Testis (tissue), 3 donors: Measurements from ENCODE around the gene HNMT. TPM values are rescaled to one million over a fixed set of nuclear protein-coding genes. Genes with fewer than 3 reads are reported as not detected.
"Not testable (repeated sequence)": the region's sequence is repeated elsewhere in the genome, so short reads cannot be mapped to it uniquely, and the experiment has no call there.

Experiments
- DNase-seq: peaks from one replicate; pipeline ENCODE4 v3.0.0-alpha.2; 2019
- H3K27ac ChIP-seq, 2 donors: fragments of 200-600 bp; sonication (generic); one replicate each; pipeline ENCODE4 v1.5.1; 2019
- H3K27me3 ChIP-seq: fragments of 200-600 bp; sonication (generic); one replicate; pipeline ENCODE4 v1.5.1; 2019
- H3K36me3 ChIP-seq: fragments of 200-600 bp; sonication (generic); one replicate; pipeline ENCODE4 v1.5.1; 2017; ENCODE audit warnings: low read depth; ENCODE audit errors: missing control alignments
- H3K4me1 ChIP-seq: fragments of 200-600 bp; sonication (generic); one replicate; pipeline ENCODE4 v1.5.1; 2019
- H3K4me3 ChIP-seq, 2 donors: fragments of 200-600 bp; sonication (generic); one replicate each; pipeline ENCODE4 v1.5.1; 2017 to 2019
- H3K9me3 ChIP-seq: fragments of 200-600 bp; sonication (generic); one replicate; pipeline ENCODE4 v1.5.1; 2017
- POLR2A ChIP-seq: fragments of 450-650 bp; IDR thresholded peaks from one replicate; pipeline ENCODE4 v1.6.1; 2017; ENCODE audit warnings: antibody characterized with exemption, mild to moderate bottlenecking, moderate library complexity
- WGBS, 2 donors: methylation state at CpG; one replicate each; pipeline ENCODE4 v1.1.5; 2018; 5-methylcytosine and 5-hydroxymethylcytosine counted together
- intact Hi-C: fragments of 100-400 bp; cut with DNase I; formaldehyde crosslinking; loops from one replicate; pipeline ENCODE4 v1.15.1; 2023; ENCODE audit warnings: low total_unique reads
- polyA plus RNA-seq: library from polyadenylated mRNA; stranded (reverse); fragments of 350-450 nt; fragmentation: Illumina TruSeq; extraction: RNeasy Lipid Tissue Mini Kit (QIAGEN cat#74804); gene quantifications from one replicate; pipeline ENCODE4 v1.2.3, GENCODE V29; 2014; ENCODE audit warnings: low read depth, low replicate concordance; ENCODE audit not compliant: insufficient read depth
- total RNA-seq, 2 donors: library from RNA; depleted of rRNA; stranded (reverse); fragments of >200 nt; gene quantifications; one replicate each; pipeline ENCODE4 v1.2.3, GENCODE V29; 2016
- TF ChIP-seq, protein P1 (sequence below), 3 experiments: fragments of 450-650 bp in 2 of 3; fragments of 200-600 bp in 1 of 3; sonication (generic) in 1 of 3; IDR thresholded peaks; one replicate each; pipeline ENCODE4 v1.5.1; 2016 to 2019; ENCODE audit warnings: antibody characterized with exemption in 3 of 3, mild to moderate bottlenecking in 2 of 3, moderate library complexity in 1 of 3

Gene HNMT
- total and polyA plus RNA-seq, 3 donors from 2014 or later: 13.6 to 20.8 (median 15.7) TPM

DNA sequence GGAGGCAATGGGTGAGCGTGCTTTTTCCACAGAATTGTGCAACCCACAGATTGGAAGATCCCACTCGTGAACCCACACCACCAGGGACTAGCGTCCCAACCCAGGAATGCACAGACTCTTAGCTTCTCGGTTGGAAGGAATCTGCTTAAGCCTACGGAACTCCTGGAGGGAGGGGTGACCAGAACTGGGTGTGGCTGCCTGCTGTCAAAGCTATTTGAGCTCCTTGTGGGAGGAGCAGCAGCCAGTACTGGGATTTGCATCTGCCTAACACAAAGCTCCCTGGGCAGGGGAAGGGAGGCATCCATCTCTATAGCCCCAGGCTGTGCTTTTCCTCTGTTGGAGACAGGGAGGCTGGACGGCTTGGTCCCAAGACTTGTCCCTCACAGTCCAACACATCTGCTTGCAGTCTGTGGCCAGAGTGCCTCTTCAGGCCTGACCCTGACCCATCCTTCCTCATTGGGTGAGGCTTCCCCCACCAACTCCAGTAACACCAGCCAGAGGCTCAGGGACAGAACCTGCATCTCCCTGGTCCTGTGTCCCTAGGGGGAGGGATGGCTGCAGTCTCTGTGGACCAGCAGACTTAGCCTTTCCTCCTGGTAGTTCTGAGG, 27.9 kb downstream of the HNMT start:
- TF ChIP-seq, protein P1, sequence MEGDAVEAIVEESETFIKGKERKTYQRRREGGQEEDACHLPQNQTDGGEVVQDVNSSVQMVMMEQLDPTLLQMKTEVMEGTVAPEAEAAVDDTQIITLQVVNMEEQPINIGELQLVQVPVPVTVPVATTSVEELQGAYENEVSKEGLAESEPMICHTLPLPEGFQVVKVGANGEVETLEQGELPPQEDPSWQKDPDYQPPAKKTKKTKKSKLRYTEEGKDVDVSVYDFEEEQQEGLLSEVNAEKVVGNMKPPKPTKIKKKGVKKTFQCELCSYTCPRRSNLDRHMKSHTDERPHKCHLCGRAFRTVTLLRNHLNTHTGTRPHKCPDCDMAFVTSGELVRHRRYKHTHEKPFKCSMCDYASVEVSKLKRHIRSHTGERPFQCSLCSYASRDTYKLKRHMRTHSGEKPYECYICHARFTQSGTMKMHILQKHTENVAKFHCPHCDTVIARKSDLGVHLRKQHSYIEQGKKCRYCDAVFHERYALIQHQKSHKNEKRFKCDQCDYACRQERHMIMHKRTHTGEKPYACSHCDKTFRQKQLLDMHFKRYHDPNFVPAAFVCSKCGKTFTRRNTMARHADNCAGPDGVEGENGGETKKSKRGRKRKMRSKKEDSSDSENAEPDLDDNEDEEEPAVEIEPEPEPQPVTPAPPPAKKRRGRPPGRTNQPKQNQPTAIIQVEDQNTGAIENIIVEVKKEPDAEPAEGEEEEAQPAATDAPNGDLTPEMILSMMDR (IDR thresholded peaks at IDR 0.05): no peak
- TF ChIP-seq POLR2A: no peak
- Histone ChIP-seq H3K27ac (no peak overlapping the region), H3K4me3 (no peak overlapping the region), H3K9me3 (no peaks in the 10 kb centered on the region), H3K36me3 (no peaks in the 10 kb centered on the region), H3K4me1 (no peaks in the 10 kb centered on the region), H3K27me3 (no peaks in the 10 kb centered on the region)
- DNase-seq: no peak
- intact Hi-C loops: no loop called here
- 90 to 100% methylated on average over 5 to 6 of the region's 6 CpGs for WGBS, 2 donors

DNA sequence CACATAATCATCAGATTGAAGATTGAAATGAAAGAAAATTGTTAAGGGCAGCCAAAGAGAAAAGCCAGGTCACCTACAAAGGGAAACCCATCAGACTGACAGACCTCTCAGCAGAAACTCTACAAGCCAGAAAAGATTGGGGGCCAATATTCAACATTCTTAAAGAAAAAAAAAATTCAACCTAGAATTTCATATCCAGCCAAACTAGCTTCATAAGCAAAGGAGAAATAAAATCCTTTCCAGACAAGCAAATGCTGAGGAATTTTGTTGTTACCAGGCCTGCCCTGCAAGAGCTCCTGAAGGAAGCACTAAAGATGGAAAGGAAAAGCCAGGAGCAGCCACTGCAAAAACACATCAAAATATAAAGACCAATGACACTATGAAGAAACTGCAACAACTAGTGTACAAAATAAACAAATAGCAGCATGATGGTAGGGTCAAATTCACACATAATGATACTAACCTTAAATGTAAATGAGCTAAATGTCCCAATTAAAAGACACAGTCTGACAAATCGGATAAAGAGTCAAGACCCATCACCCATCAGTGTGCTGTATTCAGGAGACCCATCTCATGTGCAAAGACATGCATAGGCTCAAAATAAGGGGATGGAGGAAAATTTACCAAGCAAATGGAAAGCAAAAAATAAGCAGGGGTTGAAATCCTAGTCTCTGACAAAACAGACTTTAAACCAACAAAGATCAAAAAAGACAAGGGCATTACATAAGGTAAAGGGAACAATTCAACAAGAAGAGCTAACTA, 29.6 kb downstream of the HNMT start:
- DNase-seq, H3K4me3 ChIP-seq, H3K4me1 ChIP-seq, H3K27me3 ChIP-seq, intact Hi-C loops, H3K36me3 ChIP-seq, H3K27ac ChIP-seq, H3K9me3 ChIP-seq: not testable (repeated sequence)
- WGBS, 2 donors: 92 to 100% methylated on average over 1 of the region's 1 CpG

DNA sequence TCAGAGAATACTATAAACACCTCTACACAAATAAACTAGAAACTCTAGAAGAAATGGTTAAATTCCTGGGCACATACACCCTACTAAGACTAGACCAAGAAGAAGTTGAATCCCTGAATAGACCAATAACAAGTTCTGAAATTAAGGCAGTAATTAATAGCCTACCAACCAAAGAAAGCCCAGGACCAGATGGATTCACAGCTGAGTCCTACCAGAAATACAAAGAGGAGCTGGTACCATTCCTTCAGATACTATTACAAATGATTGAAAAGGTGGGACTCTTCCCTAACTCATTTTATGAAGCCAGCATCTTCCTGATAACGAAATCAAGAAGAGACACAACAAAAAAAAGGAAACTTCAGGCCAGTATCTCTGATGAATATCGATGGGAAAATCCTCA, 31.1 kb downstream of the HNMT start:
- H3K4me1 ChIP-seq, H3K4me3 ChIP-seq, intact Hi-C loops, H3K27ac ChIP-seq, H3K9me3 ChIP-seq, H3K27me3 ChIP-seq, H3K36me3 ChIP-seq, DNase-seq: not testable (repeated sequence)
- WGBS, 2 donors: 89 to 93% methylated on average over 2 of the region's 2 CpGs

DNA sequence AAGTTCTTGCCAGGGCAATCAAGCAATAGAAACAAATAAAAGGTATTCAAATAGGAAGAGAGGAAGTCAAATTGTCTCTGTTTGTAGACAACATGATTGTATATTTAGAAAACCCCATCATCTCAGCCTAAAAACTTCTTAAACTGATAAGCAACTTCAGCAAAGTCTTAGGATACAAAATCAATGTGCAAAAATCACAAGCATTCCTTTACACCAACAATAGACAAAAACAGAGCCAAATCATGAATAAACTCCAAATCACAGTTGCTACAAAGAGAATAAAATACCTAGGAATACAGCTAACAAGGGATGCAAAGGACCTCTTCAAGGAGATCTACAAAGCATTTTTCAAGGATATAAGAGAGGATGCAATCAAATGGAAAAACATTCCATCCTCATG, 31.9 kb downstream of the HNMT start:
- H3K4me3 ChIP-seq, H3K36me3 ChIP-seq, H3K9me3 ChIP-seq, DNase-seq, H3K27me3 ChIP-seq, intact Hi-C loops, H3K27ac ChIP-seq, H3K4me1 ChIP-seq: not testable (repeated sequence)

DNA sequence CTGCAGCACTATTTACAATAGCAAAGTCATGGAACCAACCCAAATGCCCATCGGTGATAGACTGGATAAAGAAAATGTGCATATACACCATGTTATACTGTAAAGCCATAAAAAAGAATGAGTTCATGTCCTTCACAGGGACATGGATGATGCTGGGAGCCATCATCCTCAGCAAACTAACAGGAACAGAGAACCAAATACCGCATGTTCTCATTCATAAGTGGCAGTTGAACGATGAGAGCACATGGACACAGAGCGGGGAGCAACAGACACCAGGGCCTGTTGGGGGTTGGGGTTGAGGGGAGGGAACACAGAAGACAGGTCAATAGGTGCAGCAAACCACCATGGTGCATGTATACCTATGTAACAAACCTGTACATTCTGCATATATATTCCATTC, 33.5 kb downstream of the HNMT start:
- 94 to 96% methylated on average over 4 of the region's 4 CpGs for WGBS, 2 donors

DNA sequence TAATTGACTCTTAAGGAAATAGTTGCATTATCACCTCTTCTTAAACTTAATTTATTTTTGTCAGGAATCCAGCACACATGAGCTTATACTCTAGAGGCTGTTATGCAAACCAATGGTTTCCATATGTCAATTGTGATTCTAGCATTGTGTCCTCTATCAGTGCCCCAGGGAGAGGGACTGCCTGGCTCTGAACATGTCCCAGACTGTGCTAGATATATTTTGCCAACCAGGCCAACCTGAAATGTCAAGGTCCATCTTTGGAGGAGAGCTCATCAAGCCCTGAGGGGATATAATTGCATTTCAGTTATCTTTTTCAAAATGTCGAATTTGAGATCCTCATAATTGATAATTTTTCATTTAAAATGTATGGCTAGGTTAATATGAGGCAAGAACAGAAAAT, 34.2 kb downstream of the HNMT start:
- intact Hi-C loops: no loop called here
- Histone ChIP-seq H3K4me3 (no peak overlapping the region), H3K4me1 (no peaks in the 10 kb centered on the region), H3K36me3 (no peaks in the 10 kb centered on the region), H3K9me3 (no peaks in the 10 kb centered on the region), H3K27me3 (no peaks in the 10 kb centered on the region), H3K27ac (no peak overlapping the region)
- WGBS, 2 donors: 88 to 95% methylated on average over 1 of the region's 1 CpG
- TF ChIP-seq, protein P1 (IDR thresholded peaks at IDR 0.05): no peak
- no peak for TF ChIP-seq POLR2A
- DNase-seq: no peak

More for the DNA sequence above, 33.5 kb downstream of the HNMT start:
- H3K4me1 ChIP-seq: no peaks in the 10 kb centered on the region
- no peak for DNase-seq
- no peak overlapping the region for H3K27ac ChIP-seq
- no peak overlapping the region for H3K4me3 ChIP-seq
- H3K9me3 ChIP-seq: no peaks in the 10 kb centered on the region
- no peaks in the 10 kb centered on the region for H3K27me3 ChIP-seq
- intact Hi-C loops: no loop called here
- no peak for TF ChIP-seq POLR2A
- TF ChIP-seq, protein P1 (IDR thresholded peaks at IDR 0.05): no peak
- no peaks in the 10 kb centered on the region for H3K36me3 ChIP-seq
